AG08396 (cell line): ENCODE measurements around the gene SEC61A1.

ENCODE experiments used
- DNase-seq: peaks from one replicate; pipeline ENCODE4 v3.0.0; 2012; ENCODE audit warnings: low spot score, mixed read lengths

Gene SEC61A1

GRCh38 chr3:128077665-128078064, 25.4 kb downstream of the SEC61A1 start:
- no peak for DNase-seq

- no peak for DNase-seq
These were observed 26.1 kb downstream of the SEC61A1 start for GRCh38 chr3:128078322-128078721.

- no peak for DNase-seq
These were observed 26.6 kb downstream of the SEC61A1 start for GRCh38 chr3:128078875-128079274.

DNA sequence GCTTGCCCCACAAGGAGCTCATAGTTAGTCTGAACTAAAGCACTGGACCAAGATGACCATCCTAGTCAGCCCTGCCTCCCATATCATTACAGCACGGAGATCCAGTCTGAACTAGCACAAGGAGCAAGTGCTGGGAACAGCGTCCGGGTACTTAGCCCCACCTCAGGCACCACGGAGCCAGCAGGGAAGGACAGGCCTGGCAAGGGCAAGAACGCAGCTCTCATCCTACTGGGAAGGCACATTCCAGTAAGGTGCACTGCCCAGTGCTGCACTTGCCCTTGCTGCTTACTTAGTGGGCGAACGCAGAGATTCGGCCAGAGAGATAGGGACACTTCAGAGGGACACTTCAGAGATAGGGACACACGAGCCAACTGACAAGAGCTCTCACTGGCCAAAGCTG, 27.6 kb downstream of the SEC61A1 start:
- no peak for DNase-seq

GRCh38 chr3:128080323-128081080, 28.3 kb downstream of the SEC61A1 start:
- DNase-seq = peak; percentile 82

- DNase-seq = no peak
These were observed 29.0 kb downstream of the SEC61A1 start for GRCh38 chr3:128081226-128081625.

DNA sequence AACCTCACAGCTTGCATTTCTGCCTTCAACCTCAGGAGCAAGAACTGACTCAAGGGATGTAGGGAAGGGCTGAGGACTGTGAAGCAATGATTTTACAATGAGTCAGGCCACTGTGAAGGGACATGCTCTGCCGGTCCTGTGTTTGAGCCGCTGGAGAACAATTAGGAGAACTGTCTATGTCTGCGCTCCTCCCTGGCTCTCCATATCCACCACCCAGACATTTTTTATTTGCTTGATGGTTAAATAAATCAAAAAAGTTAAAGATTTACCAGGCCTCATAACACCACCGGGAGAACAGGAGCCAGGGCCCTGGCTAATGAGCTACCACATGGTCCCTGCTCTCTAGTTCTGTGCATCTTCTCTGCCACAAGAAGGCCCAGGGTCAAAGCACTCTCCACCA, 29.6 kb downstream of the SEC61A1 start:
- peak; percentile 70 for DNase-seq

DNA sequence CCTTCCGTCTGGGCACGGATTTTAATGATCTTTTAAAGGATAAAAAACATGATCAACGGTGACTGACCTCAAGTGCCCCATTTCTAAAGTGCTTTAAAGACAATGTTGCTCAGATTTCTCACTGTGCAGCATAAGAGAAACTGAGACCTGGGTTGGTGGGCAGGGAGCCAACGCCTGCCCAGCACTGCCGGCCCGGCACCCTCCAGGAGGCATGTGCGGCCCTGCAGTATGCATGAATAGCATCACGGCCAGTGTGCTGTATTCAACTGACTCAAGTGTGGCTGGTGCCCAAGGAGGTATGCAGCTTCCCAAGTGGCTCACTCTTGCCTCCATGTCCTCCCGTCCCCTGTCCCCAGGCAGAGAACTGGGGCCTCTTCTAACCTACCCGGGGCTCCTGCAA, 30.3 kb downstream of the SEC61A1 start:
- DNase-seq = no peak

- no peak for DNase-seq
These were observed 31.2 kb downstream of the SEC61A1 start for GRCh38 chr3:128083396-128083795.

DNA sequence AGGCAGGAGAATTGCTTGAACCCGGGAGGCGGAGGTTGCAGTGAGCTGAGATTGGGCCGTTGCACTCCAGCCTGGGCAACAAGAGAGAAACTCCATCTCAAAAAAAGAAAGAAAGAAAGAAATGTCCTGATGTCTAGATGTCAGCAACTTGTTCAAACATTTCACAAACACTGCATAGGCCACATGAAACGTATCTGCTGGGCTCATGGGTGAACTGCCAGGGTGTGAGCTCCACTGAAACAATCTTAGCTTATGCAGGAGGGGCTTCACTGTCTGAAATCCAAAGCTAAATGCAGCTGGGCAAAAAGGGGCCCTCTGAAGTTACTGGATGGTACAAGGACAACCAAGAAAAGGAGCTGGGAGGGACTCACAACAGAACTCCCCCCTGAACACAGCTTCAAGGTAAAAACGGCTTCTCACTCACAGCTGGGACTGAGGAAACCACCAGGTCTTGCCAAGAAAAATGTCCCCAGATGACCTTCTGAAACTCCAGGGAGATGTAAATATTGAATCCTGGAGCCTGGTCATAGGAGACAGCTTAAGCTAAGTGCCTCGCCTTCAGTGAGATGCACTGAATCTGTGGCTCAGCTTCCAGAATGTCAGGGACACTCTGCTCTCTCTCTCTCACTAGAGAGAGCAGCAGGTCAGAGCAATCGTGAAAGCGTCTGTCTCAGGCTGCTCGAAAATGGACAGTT, 31.9 kb downstream of the SEC61A1 start:
- DNase-seq = peak; percentile 62

- DNase-seq = no peak
These were observed 32.4 kb downstream of the SEC61A1 start for GRCh38 chr3:128084675-128085021.

DNA sequence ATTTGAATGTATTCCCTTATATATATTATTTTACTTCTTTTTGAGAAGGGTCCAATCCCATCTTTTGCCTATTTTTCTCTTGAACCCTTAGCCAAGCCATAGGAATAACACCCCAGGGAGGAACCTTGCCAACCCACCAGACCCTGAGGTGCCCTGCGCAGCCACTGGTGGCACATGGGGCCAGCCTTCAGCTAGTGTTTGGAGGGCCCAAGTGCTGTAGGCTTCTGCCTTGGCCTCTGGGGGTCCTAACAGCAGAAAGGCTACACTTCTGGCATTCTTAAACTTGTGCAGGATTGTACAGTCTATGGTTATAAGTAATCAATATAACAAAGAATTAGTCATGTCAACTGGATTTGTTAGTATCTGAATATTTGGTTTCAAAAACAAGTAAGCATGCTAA, 36.9 kb downstream of the SEC61A1 start:
- DNase-seq = no peak

DNA sequence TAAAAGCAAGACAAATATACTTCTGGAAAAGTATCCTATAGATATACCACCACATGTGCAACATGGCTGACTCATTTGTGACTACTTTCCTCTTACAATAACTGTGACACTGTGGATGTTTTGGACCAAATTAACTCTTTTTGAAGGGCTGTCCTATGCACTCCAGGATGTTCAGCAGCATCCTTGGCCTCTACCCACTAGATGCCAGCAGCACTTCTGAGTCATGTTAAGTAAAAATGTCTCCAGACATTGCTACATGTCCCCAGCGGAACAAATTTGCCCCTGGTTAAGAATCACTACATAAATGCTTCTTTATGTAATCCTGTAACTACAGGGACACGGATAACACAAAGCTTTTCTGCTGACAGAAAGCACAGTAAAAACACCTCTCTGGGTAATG, 39.3 kb downstream of the SEC61A1 start:
- DNase-seq = no peak

DNA sequence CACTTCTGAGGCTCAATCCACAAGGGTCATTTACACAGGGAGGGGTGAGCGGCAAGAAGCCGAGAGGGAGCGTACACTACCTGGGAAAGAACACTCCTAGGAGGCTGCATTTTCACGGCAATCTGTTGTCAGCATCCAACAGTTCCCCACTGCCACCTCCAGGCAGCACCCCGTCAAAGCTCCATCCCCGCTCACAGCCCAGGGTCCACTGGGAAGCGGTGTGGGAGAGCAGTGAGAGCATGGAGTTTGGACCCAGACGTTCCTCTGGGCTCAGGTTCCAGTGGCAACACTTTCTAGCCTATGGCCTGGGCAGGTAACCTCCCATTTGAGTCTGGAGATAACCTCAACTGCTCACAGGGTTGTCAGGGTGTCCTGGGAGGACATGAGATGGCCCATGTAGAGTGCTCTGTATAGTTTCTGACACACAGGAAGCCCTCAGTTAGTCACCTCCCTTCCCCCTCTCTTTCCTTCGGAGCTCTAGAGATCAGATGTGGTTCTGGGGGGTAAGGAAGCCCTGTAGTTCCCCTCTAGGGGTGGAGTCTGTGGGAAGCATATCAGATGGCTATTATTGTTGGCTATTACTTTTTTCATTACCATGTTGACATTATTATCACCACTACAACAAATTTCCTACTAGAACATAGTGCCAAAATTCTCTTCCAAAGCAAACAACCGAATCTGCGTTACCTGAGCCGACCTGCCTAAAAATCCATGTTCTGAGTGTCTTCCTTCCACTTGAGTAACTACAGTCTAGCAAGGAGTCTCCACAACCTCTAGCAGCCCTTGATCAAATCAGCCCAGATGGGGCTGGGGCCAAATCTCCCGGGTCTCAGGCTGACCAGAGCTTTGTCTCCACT, 42.3 kb downstream of the SEC61A1 start:
- no peak for DNase-seq

DNA sequence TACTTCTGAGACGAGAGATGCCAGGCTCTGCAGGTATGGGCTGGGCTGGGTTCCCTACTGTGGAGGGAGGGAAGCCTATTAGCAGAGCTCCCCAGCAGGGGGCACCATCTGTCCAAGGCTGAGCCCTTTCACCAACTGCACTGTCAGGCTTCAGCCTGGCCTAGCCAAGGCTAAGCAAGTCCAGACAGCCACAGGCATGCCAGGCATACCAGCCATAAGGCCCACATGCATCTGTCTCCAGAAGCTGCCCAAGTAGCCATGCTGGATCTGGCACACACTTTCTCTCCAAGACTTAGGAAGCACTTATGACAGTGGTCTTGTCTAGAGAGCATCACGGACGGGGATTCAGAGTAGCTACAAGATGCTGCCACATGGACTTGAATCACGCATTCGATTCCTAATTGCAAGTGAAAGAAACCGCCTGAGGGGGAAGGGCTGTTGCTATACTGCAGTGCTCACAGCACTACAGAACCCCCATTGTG, 43.0 kb downstream of the SEC61A1 start:
- DNase-seq = peak; percentile 88

- no peak for DNase-seq
These were observed 46.0 kb downstream of the SEC61A1 start for GRCh38 chr3:128098234-128098633.

DNA sequence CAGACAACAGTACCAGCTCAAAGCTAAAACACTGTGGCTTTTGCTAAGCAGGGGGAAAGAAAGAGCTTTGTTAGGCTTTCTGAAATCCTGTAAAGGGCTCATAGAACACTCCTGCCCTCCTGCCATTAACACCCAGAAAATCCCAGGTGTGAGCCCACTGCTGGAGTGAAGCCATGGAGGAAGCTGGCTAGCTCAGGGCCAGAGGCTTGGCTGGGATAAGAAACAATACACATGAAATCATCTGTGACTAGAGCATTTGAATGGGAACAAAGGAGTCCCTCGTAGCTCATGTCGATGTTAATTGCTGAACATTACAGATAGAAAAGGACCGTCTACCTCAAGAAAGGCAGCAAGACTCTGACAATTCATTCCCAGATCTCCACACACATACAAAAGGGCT, 47.9 kb downstream of the SEC61A1 start:
- no peak for DNase-seq

GRCh38 chr3:128100638-128101037, 48.4 kb downstream of the SEC61A1 start:
- DNase-seq = no peak

DNA sequence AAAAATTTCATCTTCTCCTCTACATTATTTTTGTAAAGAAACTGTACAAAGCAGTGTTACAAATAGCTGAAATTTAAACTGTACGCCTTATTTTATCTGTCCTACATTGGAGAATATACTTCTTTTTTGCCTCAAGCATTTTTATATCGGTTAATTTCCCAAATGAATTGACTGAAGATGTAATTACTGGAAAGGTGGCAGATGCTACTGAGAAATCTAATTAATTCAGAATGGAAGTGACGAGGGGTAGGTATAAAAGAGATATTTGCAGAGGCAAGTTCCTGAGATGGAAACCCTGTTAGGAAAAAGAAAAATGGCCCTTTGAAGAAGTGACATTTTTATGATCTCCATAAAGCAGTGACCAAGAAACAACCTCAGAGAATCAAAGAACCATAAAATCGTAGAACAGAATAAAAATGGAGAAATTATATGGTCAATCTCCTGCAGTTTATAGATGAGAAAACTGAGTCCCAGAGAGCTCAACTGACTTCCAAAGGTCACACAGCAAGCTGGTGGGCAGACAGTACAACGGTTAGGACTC, 51.0 kb downstream of the SEC61A1 start:
- DNase-seq = no peak

DNA sequence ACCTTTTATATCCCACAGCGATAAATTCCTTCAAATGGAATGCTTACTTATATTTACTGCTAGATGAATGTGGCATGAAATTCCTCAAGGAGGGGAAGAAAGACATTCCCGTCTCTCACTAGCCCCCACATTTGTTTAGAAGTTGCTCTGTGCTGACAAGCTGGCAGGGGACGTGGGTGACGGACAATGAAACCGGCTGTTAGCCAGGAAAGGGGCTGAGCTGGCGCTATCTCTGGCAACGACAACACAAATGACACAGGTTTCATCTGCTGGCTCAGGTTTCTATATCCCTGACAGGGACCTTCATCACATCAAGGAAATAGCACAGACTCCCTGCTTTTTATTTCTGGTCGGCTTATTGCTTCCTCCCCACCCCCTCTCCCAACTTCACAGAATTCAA, 55.6 kb downstream of the SEC61A1 start:
- no peak for DNase-seq

- no peak for DNase-seq
These were observed 58.9 kb downstream of the SEC61A1 start for GRCh38 chr3:128111147-128111546.

DNA sequence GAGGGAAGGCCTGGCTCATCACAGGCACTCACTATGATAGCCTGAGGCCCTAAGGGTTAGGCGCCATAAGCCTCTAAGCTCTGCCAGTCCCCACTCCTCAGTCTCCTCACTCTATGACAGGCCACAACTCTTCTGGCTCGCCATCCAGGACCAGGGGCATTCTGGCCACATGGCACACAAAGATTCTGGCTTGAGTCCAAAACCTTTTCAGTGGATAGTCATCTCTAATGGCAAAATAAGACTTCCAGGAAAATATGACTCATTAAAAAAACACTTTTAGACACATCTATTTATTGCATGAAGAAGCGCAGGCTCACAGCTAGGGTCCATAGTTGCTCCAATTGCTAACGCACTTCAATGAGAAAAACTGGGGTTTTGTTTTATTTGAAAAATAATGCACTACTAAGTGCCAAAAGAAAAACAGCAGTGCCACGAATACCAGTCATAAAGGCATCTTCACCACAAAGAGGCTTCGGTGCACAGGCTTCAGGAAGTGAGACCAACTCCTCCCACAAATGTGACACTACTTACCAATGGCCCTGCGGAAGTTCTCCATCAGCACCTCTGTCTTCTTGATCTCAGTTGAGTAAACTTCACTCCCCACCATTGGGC, 60.2 kb downstream of the SEC61A1 start:
- DNase-seq = peak; percentile 53
